ENCODE measurements around the gene AQP6.

GRCh38 chr12:50022903-50023302 lies 50.2 kb downstream of the AQP6 start:
- no peak for TF ChIP-seq MYC (IDR thresholded peaks at IDR 0.05; ENCODE audit: low read depth, low read length)
- TF ChIP-seq CTCF (IDR thresholded peaks at IDR 0.05; ENCODE audit: low read depth, low read length): no peak
- no peak for TF ChIP-seq POLR2A (IDR thresholded peaks at IDR 0.05; ENCODE audit: extremely low read depth, insufficient read length)

Measured in NB4 (cell line).